ENCODE data around the gene ZNF582.
"Not testable (repeated sequence)": the region's sequence is repeated elsewhere in the genome, so short reads cannot be mapped to it uniquely, and the experiment has no call there.

ZNF582 gene

GRCh38 chr19:56350416-56351045, 42.8 kb downstream of the ZNF582 start:
- DNase-seq = peak; percentile 70 to 73

- DNase-seq = peak; percentile 11 to 37
Measured at GRCh38 chr19:56348289-56348877, 45.0 kb downstream of the ZNF582 start.

- no peak for DNase-seq
Measured at GRCh38 chr19:56347163-56347778, 46.1 kb downstream of the ZNF582 start.

GRCh38 chr19:56341948-56342347, 51.4 kb downstream of the ZNF582 start:
- no peak for DNase-seq

- DNase-seq = not testable (repeated sequence)
Measured at GRCh38 chr19:56339031-56339430, 54.3 kb downstream of the ZNF582 start.

- not testable (repeated sequence) for DNase-seq
Measured at GRCh38 chr19:56337077-56337476, 56.3 kb downstream of the ZNF582 start.

- not testable (repeated sequence) for DNase-seq
Measured at GRCh38 chr19:56335371-56335770, 58.0 kb downstream of the ZNF582 start.

GRCh38 chr19:56333506-56333905, 59.8 kb downstream of the ZNF582 start:
- peak; percentile 75 to 86 for DNase-seq

Measured in inflammatory macrophage (primary cell).